Endothelial cell of umbilical vein (primary cell): Measurements from ENCODE around the gene MATR3. TPM values are rescaled to one million over a fixed set of nuclear protein-coding genes. Genes with fewer than 3 reads are reported as not detected.

Experiments
- BruUV-seq: library from RNA; stranded (reverse); fragments of 400-500 nt; replicated peaks from 2 replicates; lab custom pipeline; 2021; lab: Mats Ljungman, UMichigan
- CTCF ChIA-PET: fragments of 300-600, 350-600 bp; sonication (Branson Sonifier 250); formaldehyde crosslinking; loops from one replicate; lab custom pipeline; 2021; ENCODE audit warnings: antibody characterized with exemption, inconsistent platforms; lab: Charles Lee
- POLR2A ChIA-PET: fragments of 300-600, 350-600 bp; sonication (Branson Sonifier 250); formaldehyde crosslinking; loops from one replicate; lab custom pipeline; 2021; ENCODE audit warnings: antibody characterized with exemption, inconsistent platforms; lab: Charles Lee
- DNase-seq: peaks from one replicate; pipeline ENCODE4 v3.0.0-alpha.2; 2011; ENCODE audit warnings: low read depth, low spot score
- FAIRE-seq: peaks from 2 replicates; lab custom pipeline; 2011; peaks lifted over from hg19 to GRCh38; lab: Jason Lieb, UNC
- H2AFZ ChIP-seq: 2 replicates; pipeline ENCODE4 v1.6.0; 2012; ENCODE audit warnings: low read depth, low read length, control low read depth, inconsistent platforms
- H3K27ac ChIP-seq: 2 replicates; pipeline ENCODE4 v1.5.1; 2011; ENCODE audit warnings: low read depth, mild to moderate bottlenecking, control low read depth, low read length, moderate library complexity; ENCODE audit not compliant: insufficient read depth
- H3K27me3 ChIP-seq, 2 experiments: 2 replicates each; pipeline versions ENCODE4 v1.6.0 to v1.6.1; 2011; ENCODE audit warnings: low read length in 2 of 2, mixed read lengths in 1 of 2; ENCODE audit not compliant: control insufficient read depth in 2 of 2, insufficient read depth in 2 of 2
- H3K36me3 ChIP-seq, 2 experiments: 2 replicates in 1 of 2; 3 replicates in 1 of 2; pipeline ENCODE4 v1.5.1; 2011; ENCODE audit warnings: low read length in 2 of 2, mild to moderate bottlenecking in 1 of 2, moderate library complexity in 1 of 2; ENCODE audit not compliant: control insufficient read depth in 2 of 2, insufficient read depth in 2 of 2; ENCODE audit errors: extremely low read depth in 1 of 2
- H3K4me1 ChIP-seq: 3 replicates; pipeline ENCODE4 v1.5.1; 2011; ENCODE audit warnings: mild to moderate bottlenecking, low read length; ENCODE audit not compliant: control insufficient read depth, insufficient read depth; ENCODE audit errors: extremely low read depth
- H3K4me2 ChIP-seq: 2 replicates; pipeline ENCODE4 v1.6.1; 2011; ENCODE audit warnings: low read length, control low read depth, mixed read lengths; ENCODE audit not compliant: insufficient read depth
- H3K4me3 ChIP-seq, 3 experiments: fragments of 200-600 bp in 1 of 3; sonication (generic), shearing (Covaris generic) in 1 of 3; replicated peaks in 1 of 3; 2 replicates each; pipeline ENCODE4 v1.5.1; 2011 to 2016; ENCODE audit warnings: control low read depth in 3 of 3, low read length in 3 of 3, mild to moderate bottlenecking in 2 of 3, inconsistent platforms in 1 of 3, low read depth in 1 of 3, moderate library complexity in 1 of 3; ENCODE audit not compliant: insufficient read depth in 1 of 3
- H3K79me2 ChIP-seq: 2 replicates; pipeline ENCODE4 v1.6.0; 2012; ENCODE audit warnings: low read length, inconsistent platforms; ENCODE audit not compliant: control insufficient read depth, insufficient read depth
- H3K9ac ChIP-seq: replicated peaks from 2 replicates; pipeline ENCODE3; 2011; ENCODE audit warnings: low read length, control low read depth; ENCODE audit not compliant: insufficient read depth; ENCODE audit errors: extremely low read depth
- H3K9me1 ChIP-seq: replicated peaks from 3 replicates; pipeline ENCODE4 v1.6.0; 2011; ENCODE audit warnings: mild to moderate bottlenecking, low read length; ENCODE audit not compliant: control insufficient read depth, insufficient read depth; ENCODE audit errors: extremely low read depth
- H3K9me3 ChIP-seq: replicated peaks from 2 replicates; pipeline ENCODE4 v1.5.1; 2012; ENCODE audit warnings: low read length, inconsistent platforms; ENCODE audit not compliant: control insufficient read depth, insufficient read depth
- H4K20me1 ChIP-seq: replicated peaks from 2 replicates; pipeline ENCODE3; 2011; ENCODE audit warnings: mild to moderate bottlenecking, low read length; ENCODE audit not compliant: control insufficient read depth, insufficient read depth; ENCODE audit errors: extremely low read depth
- CTCF ChIP-seq, 2 donors: IDR thresholded peaks; 1 replicate in 1 of 2; 2 replicates in 1 of 2; pipeline ENCODE4 v1.5.1; 2011; ENCODE audit warnings: low read length in 2 of 2, mild to moderate bottlenecking in 2 of 2, moderate library complexity in 2 of 2, control low read depth in 1 of 2, inconsistent platforms in 1 of 2, low read depth in 1 of 2; ENCODE audit not compliant: insufficient read depth in 1 of 2; ENCODE audit errors: extremely low read depth in 1 of 2
- EZH2 ChIP-seq: IDR thresholded peaks from 2 replicates; pipeline ENCODE4 v1.6.1; 2012; ENCODE audit warnings: borderline replicate concordance, low read depth, mild to moderate bottlenecking, moderate library complexity, low read length, inconsistent platforms; ENCODE audit not compliant: severe bottlenecking
- FOS ChIP-seq: IDR thresholded peaks from 2 replicates; pipeline ENCODE4 v1.6.1; 2011; ENCODE audit warnings: mild to moderate bottlenecking, low read length, moderate library complexity, borderline replicate concordance; ENCODE audit not compliant: insufficient read depth
- JUN ChIP-seq: IDR thresholded peaks from 2 replicates; pipeline ENCODE4 v1.6.1; 2011; ENCODE audit warnings: borderline replicate concordance, low read depth; ENCODE audit not compliant: insufficient read length, insufficient read depth
- MYC ChIP-seq: IDR thresholded peaks from one replicate; pipeline ENCODE4 v1.6.1; 2011; ENCODE audit warnings: mild to moderate bottlenecking, low read depth, low read length
- POLR2A ChIP-seq: IDR thresholded peaks from 2 replicates; pipeline ENCODE4 v1.6.1; 2012; ENCODE audit warnings: low read depth, mild to moderate bottlenecking, control low read depth, low read length
- POLR2AphosphoS5 ChIP-seq: IDR thresholded peaks from 2 replicates; pipeline ENCODE4 v1.6.1; 2012; ENCODE audit warnings: low read depth, mild to moderate bottlenecking, control low read depth, low read length, moderate library complexity; ENCODE audit not compliant: insufficient read depth
- dilution Hi-C: fragments of 300-500 bp; cut with MboI; formaldehyde crosslinking; loops from one replicate; pipeline ENCODE4 v1.15.0; 2019; ENCODE audit warnings: low sequenced_read_pairs; ENCODE audit not compliant: extremely low pct_ligation_motif_present
- intact Hi-C: fragments of 100-400 bp; cut with micrococcal nuclease; formaldehyde crosslinking; loops from one replicate; pipeline ENCODE4 v1.10.0; 2022
- polyA plus RNA-seq, 4 experiments: library from polyadenylated mRNA; depleted of rRNA in 3 of 4; stranded (reverse) in 3 of 4; unstranded in 1 of 4; fragments of >200 nt; gene quantifications; 2 replicates each; pipeline versions ENCODE4 v1.2.1 to v1.2.3, GENCODE V29; 2011 to 2012; ENCODE audit warnings: missing spikeins in 1 of 4
- total RNA-seq: library from RNA; stranded (reverse); gene quantifications from 2 replicates; pipeline ENCODE4 v1.2.3, GENCODE V29; 2021

The MATR3 gene
- total and polyA plus RNA-seq, 2 donors (not counting 3 experiments of a cell fraction or from before 2014, with no cell fraction given), result 64.0 to 158 TPM

GRCh38 chr5:139284295-139284694 is 9.2 kb upstream of the MATR3 start:
- Histone ChIP-seq H3K9ac (no peak overlapping the region), H3K27me3 (no peaks in the 10 kb centered on the region), H3K4me1 (no peaks in the 10 kb centered on the region), H3K4me2 (no peak overlapping the region), H4K20me1 (no peaks in the 10 kb centered on the region), H3K36me3 (peaks cover 0 to 21% of the 10 kb centered on the region in 2 experiments), H3K79me2 (peaks cover 2% of the 10 kb centered on the region), H3K9me3 (no peaks in the 10 kb centered on the region), H3K27ac (no peak overlapping the region), H3K4me3 (no peak overlapping the region), H2AFZ (no peak overlapping the region), H3K9me1 (no peaks in the 10 kb centered on the region)
- FAIRE-seq (no peak), DNase-seq (no peak)
- CTCF ChIA-PET, result no interaction called here
- no TSS peak for BruUV-seq
- dilution Hi-C loops, result no loop called here
- intact Hi-C loops, result no loop called here
- TF ChIP-seq JUN (no peak), FOS (no peak), POLR2A (peak; percentile 8), EZH2 (no peak), CTCF (IDR thresholded peaks at IDR 0.05; ENCODE audit: extremely low read depth in 1 of 2, insufficient read depth in 1 of 2, low read depth in 1 of 2, low read length in 2 of 2) (no peak), POLR2AphosphoS5 (no peak), MYC (no peak)
- POLR2A ChIA-PET, result interaction anchor here (0.8 kb wide), 1 partner anchor 9 kb away, joined by 3 read pairs; the partner anchor contains the start of gene MATR3
